Esophagus muscularis mucosa (tissue), 4 donors: ENCODE results near the gene TEFM. TPM values are rescaled to one million over a fixed set of nuclear protein-coding genes. Genes with fewer than 3 reads are reported as not detected.
A peak's percentile ranks its signal among the peaks of the same experiment; 100 is the strongest.

Experiments
- DNase-seq: peaks from one replicate; pipeline ENCODE4 v3.0.0-alpha.2; 2017; ENCODE audit errors: extremely low spot score
- H3K27ac ChIP-seq, 4 donors: fragments of 200-600 bp; sonication (generic); replicated peaks in 1 of 4; 1 replicate in 3 of 4; 2 replicates in 1 of 4; pipeline ENCODE4 v1.5.1; 2016 to 2019; ENCODE audit warnings: mild to moderate bottlenecking in 1 of 4
- H3K27me3 ChIP-seq, 4 donors: fragments of 200-600 bp; sonication (generic); one replicate each; pipeline versions ENCODE4 v1.5.1 to v1.6.0; 2016 to 2019
- H3K36me3 ChIP-seq, 4 donors: fragments of 200-600 bp; sonication (generic); one replicate each; pipeline ENCODE4 v1.5.1; 2016 to 2019
- H3K4me1 ChIP-seq, 4 donors: fragments of 200-600 bp; sonication (generic); one replicate each; pipeline ENCODE4 v1.5.1; 2016 to 2019
- H3K4me3 ChIP-seq, 4 donors: fragments of 200-600 bp; sonication (generic); 1 replicate in 2 of 4; 2 replicates in 2 of 4; pipeline ENCODE4 v1.5.1; 2016 to 2019; ENCODE audit warnings: mild to moderate bottlenecking in 4 of 4, moderate library complexity in 1 of 4
- H3K9me3 ChIP-seq, 4 donors: fragments of 200-600 bp; sonication (generic); 1 replicate in 3 of 4; 2 replicates in 1 of 4; pipeline ENCODE4 v1.5.1; 2016 to 2019
- EP300 ChIP-seq: sonication (generic); formaldehyde crosslinking; IDR thresholded peaks from one replicate; pipeline ENCODE4 v1.6.1; 2017; ENCODE audit warnings: antibody characterized with exemption
- POLR2A ChIP-seq: fragments of 450-650 bp; IDR thresholded peaks from one replicate; pipeline ENCODE4 v1.6.1; 2017; ENCODE audit warnings: antibody characterized with exemption, moderate library complexity, mild to moderate bottlenecking, low read depth
- POLR2AphosphoS5 ChIP-seq, 2 donors: sonication (generic); formaldehyde crosslinking; IDR thresholded peaks; one replicate each; pipeline ENCODE4 v1.6.1; 2017; ENCODE audit warnings: antibody characterized with exemption in 2 of 2
- WGBS: methylation state at CpG from one replicate; pipeline ENCODE4 v1.1.5; 2018; 5-methylcytosine and 5-hydroxymethylcytosine counted together
- intact Hi-C: fragments of 100-400 bp; cut with DNase I; formaldehyde crosslinking; loops from one replicate; pipeline ENCODE4 v1.15.1; 2023
- total RNA-seq, 4 donors: library from RNA; depleted of rRNA; stranded (reverse); fragments of >200 nt; gene quantifications; one replicate each; pipeline versions ENCODE4 v1.1.0 to v1.2.1, GENCODE V29; 2016
- TF ChIP-seq, protein P1 (sequence below), 3 experiments: fragments of 200-600 bp in 2 of 3; fragments of 450-650 bp in 1 of 3; sonication (generic) in 2 of 3; IDR thresholded peaks; one replicate each; pipeline ENCODE4 v1.5.1; 2017 to 2019; ENCODE audit warnings: antibody characterized with exemption in 3 of 3, mild to moderate bottlenecking in 2 of 3, moderate library complexity in 1 of 3

Gene TEFM, protein sequence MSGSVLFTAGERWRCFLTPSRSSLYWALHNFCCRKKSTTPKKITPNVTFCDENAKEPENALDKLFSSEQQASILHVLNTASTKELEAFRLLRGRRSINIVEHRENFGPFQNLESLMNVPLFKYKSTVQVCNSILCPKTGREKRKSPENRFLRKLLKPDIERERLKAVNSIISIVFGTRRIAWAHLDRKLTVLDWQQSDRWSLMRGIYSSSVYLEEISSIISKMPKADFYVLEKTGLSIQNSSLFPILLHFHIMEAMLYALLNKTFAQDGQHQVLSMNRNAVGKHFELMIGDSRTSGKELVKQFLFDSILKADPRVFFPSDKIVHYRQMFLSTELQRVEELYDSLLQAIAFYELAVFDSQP
- 1 to 10 TPM; 5.0 to 7.0 (median 6.6) TPM for total RNA-seq

DNA sequence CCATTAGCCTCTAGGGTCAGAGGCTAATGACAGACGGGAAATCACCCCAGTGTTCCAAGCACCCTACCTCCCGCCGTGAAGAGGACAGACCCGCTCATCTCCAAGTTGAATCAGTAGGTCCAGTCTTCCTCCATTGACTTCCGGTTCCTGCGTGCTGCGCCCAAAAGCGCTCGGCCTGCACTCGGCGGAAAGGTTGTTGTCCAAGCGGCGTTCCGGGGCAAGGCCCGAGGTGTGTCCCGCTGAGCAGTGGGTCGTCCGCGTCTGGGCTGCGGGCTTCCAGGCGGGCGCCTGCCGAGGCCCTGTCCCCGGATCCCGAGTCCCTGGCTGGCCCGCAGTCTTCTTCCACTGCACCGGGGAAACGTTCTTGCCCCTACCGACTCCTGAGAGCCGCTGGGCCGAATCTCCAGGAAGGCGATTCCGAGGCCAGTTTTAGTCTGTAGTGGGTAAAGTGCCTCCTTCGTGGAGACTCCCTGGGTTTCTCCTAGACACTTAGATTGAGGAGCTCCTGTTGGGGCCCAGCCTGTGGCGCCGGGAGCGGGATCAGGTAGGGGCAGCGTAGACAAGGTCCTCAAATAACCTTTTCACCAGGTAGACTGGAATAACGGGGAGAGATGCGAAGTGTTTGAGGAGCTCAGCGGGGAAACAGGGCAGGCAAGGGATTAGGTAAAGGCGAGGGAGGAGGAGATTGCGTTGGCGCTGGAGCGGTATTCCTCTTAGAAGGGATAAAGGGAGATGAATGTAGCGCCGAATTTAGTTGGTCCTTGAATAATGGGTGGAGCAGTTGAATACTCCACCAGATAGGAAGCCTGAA, at the start of gene TEFM:
TEFM (minus strand) TSS at position 138 of the 811 bp plus-strand sequence; CDS start at position 98, 40 bp downstream.
- WGBS = under 1% methylated on average over 21 of the region's 47 CpGs
- intact Hi-C loops = loop anchor here (5.0 kb wide), 1 partner anchor 311 kb away; no protein-coding TSS in a partner anchor
- Histone ChIP-seq H3K4me3 (peak within 1 kb of the TSS; percentile 58 to 89 (median 80)), H3K9me3 (no peaks in the 10 kb centered on the region), H3K27me3 (no peaks in the 10 kb centered on the region), H3K4me1 (peaks cover 14 to 31% (median 24%) of the 10 kb centered on the region in 4 donors), H3K27ac (peak within 1 kb of the TSS; percentile 83 to 91 (median 89)), H3K36me3 (peaks cover 0 to 26% (median 15%) of the 10 kb centered on the region in 4 donors)
- TF ChIP-seq POLR2AphosphoS5 (IDR thresholded peaks at IDR 0.05) = peak; percentile 83 to 88
- no peak for TF ChIP-seq POLR2A
- TF ChIP-seq, protein P1, sequence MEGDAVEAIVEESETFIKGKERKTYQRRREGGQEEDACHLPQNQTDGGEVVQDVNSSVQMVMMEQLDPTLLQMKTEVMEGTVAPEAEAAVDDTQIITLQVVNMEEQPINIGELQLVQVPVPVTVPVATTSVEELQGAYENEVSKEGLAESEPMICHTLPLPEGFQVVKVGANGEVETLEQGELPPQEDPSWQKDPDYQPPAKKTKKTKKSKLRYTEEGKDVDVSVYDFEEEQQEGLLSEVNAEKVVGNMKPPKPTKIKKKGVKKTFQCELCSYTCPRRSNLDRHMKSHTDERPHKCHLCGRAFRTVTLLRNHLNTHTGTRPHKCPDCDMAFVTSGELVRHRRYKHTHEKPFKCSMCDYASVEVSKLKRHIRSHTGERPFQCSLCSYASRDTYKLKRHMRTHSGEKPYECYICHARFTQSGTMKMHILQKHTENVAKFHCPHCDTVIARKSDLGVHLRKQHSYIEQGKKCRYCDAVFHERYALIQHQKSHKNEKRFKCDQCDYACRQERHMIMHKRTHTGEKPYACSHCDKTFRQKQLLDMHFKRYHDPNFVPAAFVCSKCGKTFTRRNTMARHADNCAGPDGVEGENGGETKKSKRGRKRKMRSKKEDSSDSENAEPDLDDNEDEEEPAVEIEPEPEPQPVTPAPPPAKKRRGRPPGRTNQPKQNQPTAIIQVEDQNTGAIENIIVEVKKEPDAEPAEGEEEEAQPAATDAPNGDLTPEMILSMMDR (IDR thresholded peaks at IDR 0.05) = no peak
- peak; percentile 96 for DNase-seq

DNA sequence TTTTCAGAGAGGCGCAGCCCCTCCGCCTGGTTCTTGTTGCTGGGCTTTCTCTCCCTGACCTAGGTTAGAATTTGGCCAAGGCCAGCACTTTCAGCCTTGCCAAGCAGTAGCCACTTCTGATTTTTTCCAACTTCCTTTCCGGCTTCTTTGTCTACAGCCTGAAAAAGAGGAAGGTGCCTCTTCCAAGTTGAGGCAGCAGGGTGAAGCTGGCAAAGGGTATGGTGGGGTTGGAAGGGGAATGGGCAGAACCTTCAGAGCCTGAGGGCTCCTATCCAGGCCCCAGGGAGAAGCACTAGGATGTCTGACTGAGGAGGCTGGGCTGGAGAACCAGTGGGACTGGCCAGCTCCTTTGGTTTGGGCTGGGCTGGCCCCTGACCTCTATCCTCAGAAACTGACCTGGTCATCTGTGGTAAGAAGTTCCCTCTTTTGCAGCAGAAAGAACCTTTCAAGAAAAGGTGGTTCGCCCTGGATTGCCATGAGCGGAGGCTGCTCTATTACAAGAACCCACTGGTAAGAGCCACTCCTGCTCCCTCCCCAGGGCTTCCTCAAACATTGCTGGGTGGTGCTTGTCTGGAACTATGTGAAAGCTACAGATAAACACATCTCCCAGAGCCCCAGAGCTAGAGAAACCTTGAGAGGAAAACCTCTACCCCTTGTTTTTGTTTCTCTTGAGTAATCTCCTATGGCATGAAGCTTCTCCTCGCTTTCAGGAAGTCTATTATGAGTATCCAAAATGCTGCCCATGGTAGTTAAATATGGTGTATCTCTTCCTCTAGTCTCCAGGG, 48.2 kb upstream of the TEFM start:
- 80% methylated on average over 5 of the region's 6 CpGs for WGBS
- Histone ChIP-seq H3K27ac (peak overlapping the region in 3 of 4 donors; percentile 2 to 52 (median 11)), H3K9me3 (no peaks in the 10 kb centered on the region), H3K4me3 (no peak overlapping the region), H3K36me3 (no peaks in the 10 kb centered on the region), H3K4me1 (peaks cover 8 to 34% (median 23%) of the 10 kb centered on the region in 4 donors), H3K27me3 (no peaks in the 10 kb centered on the region)
- TF ChIP-seq, protein P1 (IDR thresholded peaks at IDR 0.05) = no peak
- TF ChIP-seq POLR2AphosphoS5 (IDR thresholded peaks at IDR 0.05) (peak in 1 of 2 donors; percentile 11), POLR2A (no peak), EP300 (no peak)
- intact Hi-C loops = no loop called here
- no peak for DNase-seq

DNA sequence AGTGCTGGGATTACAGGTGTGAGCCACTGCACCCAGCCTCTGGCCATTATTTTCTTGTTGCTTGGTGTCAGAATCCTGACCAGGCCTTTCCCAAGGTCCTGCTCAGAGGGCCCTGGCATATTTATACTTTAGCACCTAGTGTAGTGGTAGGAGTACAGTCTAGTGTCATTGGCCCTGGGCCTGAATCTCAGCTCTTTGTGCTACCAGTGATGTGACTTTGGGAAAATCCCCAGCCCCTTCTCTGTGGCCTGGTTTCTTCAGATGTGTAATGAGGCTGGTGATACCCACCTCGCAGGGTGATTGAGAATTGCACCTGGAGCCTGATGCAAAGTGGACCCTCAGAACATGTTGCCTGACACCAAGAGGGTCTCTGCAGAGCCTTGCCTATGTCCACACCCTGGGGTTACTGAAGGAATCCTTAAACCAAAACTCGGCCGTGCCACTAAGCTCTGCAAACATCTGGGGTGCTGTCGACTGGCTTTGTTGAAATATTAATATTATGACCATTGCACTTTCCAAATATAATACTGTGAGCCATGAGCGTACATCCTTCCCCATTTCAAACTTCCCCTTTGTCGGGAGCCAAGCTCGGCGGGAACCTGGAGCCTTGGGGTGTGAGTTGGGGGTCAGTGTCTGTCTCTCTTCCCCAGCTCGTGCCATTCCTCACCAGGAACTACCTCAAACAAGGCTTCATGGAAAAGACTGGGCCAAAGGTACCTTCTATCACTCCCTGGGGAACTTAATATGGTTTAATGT, 46.8 kb upstream of the TEFM start:
- Histone ChIP-seq H3K36me3 (no peaks in the 10 kb centered on the region), H3K4me1 (peaks cover 8 to 34% (median 22%) of the 10 kb centered on the region in 4 donors), H3K27me3 (no peaks in the 10 kb centered on the region), H3K9me3 (no peaks in the 10 kb centered on the region), H3K4me3 (no peak overlapping the region), H3K27ac (peak overlapping the region in 2 of 4 donors; percentile 15 to 32)
- no peak for DNase-seq
- TF ChIP-seq POLR2A = no peak
- TF ChIP-seq, protein P1 (IDR thresholded peaks at IDR 0.05) = no peak
- TF ChIP-seq POLR2AphosphoS5 (IDR thresholded peaks at IDR 0.05) = no peak
- TF ChIP-seq EP300 = no peak
- intact Hi-C loops = no loop called here
- 83% methylated on average over 8 of the region's 9 CpGs for WGBS

DNA sequence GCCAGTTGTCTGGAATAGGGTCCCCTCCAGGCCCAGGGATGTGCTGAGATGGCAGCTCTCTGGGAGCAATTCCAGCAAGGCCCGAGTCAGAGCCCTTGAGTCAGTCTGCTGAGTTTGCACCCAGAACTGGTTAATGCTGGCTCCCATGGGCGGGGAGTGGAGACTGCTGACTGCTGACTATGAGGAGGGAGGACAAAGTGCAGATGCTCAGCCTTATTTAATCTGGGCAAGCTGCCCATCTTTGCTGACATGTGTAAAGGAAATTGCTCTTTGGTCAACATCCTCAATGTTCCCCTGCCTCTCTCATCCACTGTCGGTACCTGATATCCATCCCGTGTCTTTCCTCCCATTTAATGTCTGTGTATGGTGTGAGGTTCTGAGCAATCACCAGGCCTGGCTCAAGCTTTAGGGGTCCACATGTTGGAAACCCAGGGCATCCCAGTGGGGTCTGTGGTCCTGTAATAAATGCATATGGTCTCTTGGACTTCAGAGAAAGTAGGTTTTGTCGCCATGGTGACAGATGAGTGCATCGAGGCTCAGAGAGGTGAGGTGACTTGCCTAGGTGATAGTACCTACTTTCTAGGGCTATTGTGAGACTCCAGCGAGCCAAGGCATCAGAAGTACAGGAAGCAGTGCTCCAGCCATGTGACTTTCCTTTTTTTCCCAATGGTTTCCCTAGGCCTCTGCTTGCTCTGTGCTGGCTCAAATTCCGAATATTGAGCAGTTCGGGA, 44.8 kb upstream of the TEFM start:
- H3K4me1 ChIP-seq = peaks cover 0 to 17% (median 7%) of the 10 kb centered on the region in 4 donors
- peak overlapping the region in 2 of 4 donors; percentile 19 to 33 for H3K27ac ChIP-seq
- intact Hi-C loops = no loop called here
- no peak for DNase-seq
- H3K4me3 ChIP-seq = no peak overlapping the region
- no peaks in the 10 kb centered on the region for H3K27me3 ChIP-seq
- no peaks in the 10 kb centered on the region for H3K9me3 ChIP-seq
- WGBS = 55% methylated on average over 9 of the region's 9 CpGs
- TF ChIP-seq, protein P1 (IDR thresholded peaks at IDR 0.05) = no peak
- peak; percentile 34 to 36 for TF ChIP-seq POLR2AphosphoS5 (IDR thresholded peaks at IDR 0.05)
- H3K36me3 ChIP-seq = no peaks in the 10 kb centered on the region
